Thyroid gland (tissue), 4 donors: ENCODE data around the gene HDAC9. TPM values are rescaled to one million over a fixed set of nuclear protein-coding genes. Genes with fewer than 3 reads are reported as not detected.
"Not testable (repeated sequence)": the region's sequence is repeated elsewhere in the genome, so short reads cannot be mapped to it uniquely, and the experiment has no call there.

Experiments used
- DNase-seq, 2 donors: peaks; one replicate each; pipeline ENCODE4 v3.0.0-alpha.2; 2019
- H3K27ac ChIP-seq, 3 donors: fragments of 200-600 bp; sonication (generic); 1 replicate in 2 of 3; 2 replicates in 1 of 3; pipeline ENCODE4 v1.5.1; 2016 to 2019; ENCODE audit warnings: mild to moderate bottlenecking in 1 of 3, moderate library complexity in 1 of 3
- H3K27me3 ChIP-seq: fragments of 200-600 bp; sonication (generic); one replicate; pipeline ENCODE4 v1.5.1; 2019
- H3K36me3 ChIP-seq, 2 donors: fragments of 200-600 bp; sonication (generic); one replicate each; pipeline ENCODE4 v1.5.1; 2016 to 2019
- H3K4me1 ChIP-seq, 2 donors: fragments of 200-600 bp; sonication (generic); one replicate each; pipeline ENCODE4 v1.5.1; 2017 to 2019
- H3K4me3 ChIP-seq, 3 donors: fragments of 200-600 bp; sonication (generic); replicated peaks in 1 of 3; 1 replicate in 2 of 3; 2 replicates in 1 of 3; pipeline ENCODE4 v1.5.1; 2016; ENCODE audit warnings: mild to moderate bottlenecking in 1 of 3
- H3K9me3 ChIP-seq: fragments of 200-600 bp; sonication (generic); one replicate; pipeline ENCODE4 v1.5.1; 2017
- POLR2A ChIP-seq, 2 donors: fragments of 450-650 bp; IDR thresholded peaks; one replicate each; pipeline ENCODE4 v1.6.1; 2017; ENCODE audit warnings: antibody characterized with exemption in 2 of 2, mild to moderate bottlenecking in 2 of 2, moderate library complexity in 1 of 2
- WGBS, 2 donors: methylation state at CpG; one replicate each; pipeline ENCODE4 v1.1.5; 2017; 5-methylcytosine and 5-hydroxymethylcytosine counted together
- intact Hi-C: fragments of 100-400 bp; cut with DNase I; formaldehyde crosslinking; loops from one replicate; pipeline ENCODE4 v1.15.1; 2023
- small RNA-seq: library from RNA; depleted of rRNA; stranded (forward); fragments of <200 nt; gene quantifications from one replicate; pipeline ENCODE3, GENCODE V24; 2016
- total RNA-seq, 4 donors: library from RNA; depleted of rRNA; stranded (reverse); fragments of >200 nt; gene quantifications; one replicate each; pipeline ENCODE4 v1.2.3, GENCODE V29; 2016
- TF ChIP-seq, protein P1 (sequence below), 6 experiments: fragments of 200-600 bp in 3 of 6; fragments of 450-650 bp in 3 of 6; sonication (generic) in 3 of 6; IDR thresholded peaks; one replicate each; pipeline ENCODE4 v1.5.1; 2016 to 2019; ENCODE audit warnings: antibody characterized with exemption in 6 of 6, mild to moderate bottlenecking in 2 of 6, inconsistent platforms in 1 of 6, moderate library complexity in 1 of 6

Gene HDAC9
- total RNA-seq, 4 donors from 2014 or later, result 5.4 to 28.2 (median 7.2) TPM

- Histone ChIP-seq H3K4me3 (no peak overlapping the region), H3K36me3 (no peaks in the 10 kb centered on the region), H3K4me1 (no peaks in the 10 kb centered on the region), H3K27me3 (no peaks in the 10 kb centered on the region), H3K27ac (no peak overlapping the region), H3K9me3 (no peaks in the 10 kb centered on the region)
- TF ChIP-seq, protein P1, sequence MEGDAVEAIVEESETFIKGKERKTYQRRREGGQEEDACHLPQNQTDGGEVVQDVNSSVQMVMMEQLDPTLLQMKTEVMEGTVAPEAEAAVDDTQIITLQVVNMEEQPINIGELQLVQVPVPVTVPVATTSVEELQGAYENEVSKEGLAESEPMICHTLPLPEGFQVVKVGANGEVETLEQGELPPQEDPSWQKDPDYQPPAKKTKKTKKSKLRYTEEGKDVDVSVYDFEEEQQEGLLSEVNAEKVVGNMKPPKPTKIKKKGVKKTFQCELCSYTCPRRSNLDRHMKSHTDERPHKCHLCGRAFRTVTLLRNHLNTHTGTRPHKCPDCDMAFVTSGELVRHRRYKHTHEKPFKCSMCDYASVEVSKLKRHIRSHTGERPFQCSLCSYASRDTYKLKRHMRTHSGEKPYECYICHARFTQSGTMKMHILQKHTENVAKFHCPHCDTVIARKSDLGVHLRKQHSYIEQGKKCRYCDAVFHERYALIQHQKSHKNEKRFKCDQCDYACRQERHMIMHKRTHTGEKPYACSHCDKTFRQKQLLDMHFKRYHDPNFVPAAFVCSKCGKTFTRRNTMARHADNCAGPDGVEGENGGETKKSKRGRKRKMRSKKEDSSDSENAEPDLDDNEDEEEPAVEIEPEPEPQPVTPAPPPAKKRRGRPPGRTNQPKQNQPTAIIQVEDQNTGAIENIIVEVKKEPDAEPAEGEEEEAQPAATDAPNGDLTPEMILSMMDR (IDR thresholded peaks at IDR 0.05), result no peak
- TF ChIP-seq POLR2A (IDR thresholded peaks at IDR 0.05), result no peak
- 69 to 76% methylated on average over 4 of the region's 4 CpGs for WGBS, 2 donors
- no peak for DNase-seq
- intact Hi-C loops, result no loop called here
These were observed 528.7 kb downstream of the HDAC9 start for GRCh38 chr7:19024261-19024660.

DNA sequence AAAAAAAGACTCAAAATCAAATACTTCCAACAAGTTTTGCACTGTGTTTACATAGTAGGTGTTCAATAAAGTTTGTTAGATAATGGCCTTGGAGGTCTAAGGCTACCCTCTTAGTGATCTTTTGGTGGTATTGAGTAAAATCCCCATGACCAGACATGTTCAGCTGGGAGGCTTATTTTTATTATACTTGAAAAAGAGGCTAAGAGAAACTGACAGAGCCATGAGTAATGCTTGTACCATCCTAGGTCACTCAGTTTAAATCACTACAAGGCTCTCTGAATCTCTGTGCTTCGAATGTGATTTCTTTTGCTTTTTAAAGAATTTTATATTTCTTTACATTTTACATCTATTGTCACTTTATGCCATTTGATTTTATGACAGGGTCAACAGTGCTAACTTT is 531.3 kb downstream of the HDAC9 start:
- WGBS, 2 donors, result 80 to 82% methylated on average over 1 of the region's 1 CpG
- DNase-seq, result no peak
- no peaks in the 10 kb centered on the region for H3K4me1 ChIP-seq
- H3K27me3 ChIP-seq, result no peaks in the 10 kb centered on the region
- no peak overlapping the region for H3K27ac ChIP-seq
- no peak overlapping the region for H3K4me3 ChIP-seq
- H3K36me3 ChIP-seq, result no peaks in the 10 kb centered on the region
- intact Hi-C loops, result no loop called here
- TF ChIP-seq POLR2A (IDR thresholded peaks at IDR 0.05), result no peak
- TF ChIP-seq, protein P1 (IDR thresholded peaks at IDR 0.05), result no peak
- no peaks in the 10 kb centered on the region for H3K9me3 ChIP-seq

- Histone ChIP-seq H3K27ac (no peak overlapping the region), H3K9me3 (no peaks in the 10 kb centered on the region), H3K36me3 (no peaks in the 10 kb centered on the region), H3K4me1 (no peaks in the 10 kb centered on the region), H3K4me3 (no peak overlapping the region), H3K27me3 (no peaks in the 10 kb centered on the region)
- DNase-seq, result no peak
- intact Hi-C loops, result no loop called here
- TF ChIP-seq POLR2A (IDR thresholded peaks at IDR 0.05), result no peak
- TF ChIP-seq, protein P1 (IDR thresholded peaks at IDR 0.05), result no peak
- 78 to 85% methylated on average over 2 of the region's 2 CpGs for WGBS, 2 donors
These were observed 534.7 kb downstream of the HDAC9 start for GRCh38 chr7:19030281-19030680.

GRCh38 chr7:19032942-19033341 is 537.4 kb downstream of the HDAC9 start:
- H3K9me3 ChIP-seq, H3K4me1 ChIP-seq, H3K36me3 ChIP-seq, intact Hi-C loops, H3K27ac ChIP-seq, H3K27me3 ChIP-seq, H3K4me3 ChIP-seq, DNase-seq: not testable (repeated sequence)
- 89 to 92% methylated on average over 3 of the region's 3 CpGs for WGBS, 2 donors

DNA sequence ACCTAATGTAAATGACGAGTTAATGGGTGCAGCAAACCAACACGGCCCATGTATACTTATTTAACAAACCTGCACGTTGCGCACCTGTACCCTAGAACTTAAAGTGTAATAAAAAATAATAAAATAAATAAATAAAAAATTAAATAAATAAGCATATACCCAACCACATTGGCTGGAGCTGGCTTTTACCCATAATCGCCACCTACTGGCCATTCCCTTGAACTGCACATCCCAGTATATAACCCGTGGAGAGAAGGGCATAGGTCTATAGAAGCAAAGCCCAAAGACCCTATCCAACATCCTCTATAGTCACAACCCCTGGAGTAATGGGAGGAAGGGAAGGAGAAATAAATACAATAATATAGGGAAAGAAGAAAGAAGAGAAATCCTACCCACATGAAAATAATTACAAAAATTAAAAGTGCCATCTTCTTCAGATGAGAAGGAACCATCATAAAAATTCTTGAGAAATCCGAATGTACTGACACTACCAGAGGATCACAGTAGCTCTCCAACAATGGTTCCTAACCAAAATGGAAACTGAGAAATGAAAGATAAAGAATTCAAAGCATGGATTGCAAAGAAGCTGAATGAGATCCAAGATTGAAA is 556.3 kb downstream of the HDAC9 start:
- Histone ChIP-seq H3K27me3 (no peaks in the 10 kb centered on the region), H3K9me3 (no peaks in the 10 kb centered on the region), H3K4me3 (no peak overlapping the region), H3K27ac (no peak overlapping the region), H3K36me3 (no peaks in the 10 kb centered on the region), H3K4me1 (no peaks in the 10 kb centered on the region)
- peak in 1 of 2 donors; percentile 12 for DNase-seq
- intact Hi-C loops, result no loop called here
- TF ChIP-seq, protein P1 (IDR thresholded peaks at IDR 0.05), result peak; percentile 28 to 61 (median 50)
- no peak for TF ChIP-seq POLR2A (IDR thresholded peaks at IDR 0.05)
- 69 to 74% methylated on average over 7 of the region's 7 CpGs for WGBS, 2 donors

Small RNA genes lying within 50 kb of the gene (small RNA-seq; reads per million reads assigned to genes)
- gene RN7SKP266, result not detected
